Spleen (tissue), 7 donors: ENCODE data around the gene SV2B.

Source experiments
- CTCF ChIP-seq, 11 experiments: fragments of 200-600 bp in 7 of 11; fragments of 450-650 bp in 4 of 11; sonication (generic) in 4 of 11; IDR thresholded peaks in 8 of 11; conservative IDR thresholded peaks in 3 of 11; 1 replicate in 7 of 11; 2 replicates in 4 of 11; pipeline versions ENCODE4 v1.4.0 to v1.8.0; 2016 to 2021; ENCODE audit warnings: antibody characterized with exemption in 11 of 11, inconsistent platforms in 4 of 11, mild to moderate bottlenecking in 1 of 11
- POLR2A ChIP-seq, 3 donors: fragments of 450-650 bp; IDR thresholded peaks; one replicate each; pipeline ENCODE4 v1.5.1; 2017; ENCODE audit warnings: antibody characterized with exemption in 3 of 3, mild to moderate bottlenecking in 1 of 3
- POLR2AphosphoS5 ChIP-seq, 3 donors: sonication (generic); formaldehyde crosslinking; IDR thresholded peaks; one replicate each; pipeline ENCODE4 v1.5.1; 2017; ENCODE audit warnings: antibody characterized with exemption in 3 of 3
- donor health status: DM: no; HTN: no; CAD: no; lungs with moderate emphysema.
- donor health status: DM: no; HTN: no; CAD: no.
- donor health status: DM: no; HTN: no; CAD: no.

DNA sequence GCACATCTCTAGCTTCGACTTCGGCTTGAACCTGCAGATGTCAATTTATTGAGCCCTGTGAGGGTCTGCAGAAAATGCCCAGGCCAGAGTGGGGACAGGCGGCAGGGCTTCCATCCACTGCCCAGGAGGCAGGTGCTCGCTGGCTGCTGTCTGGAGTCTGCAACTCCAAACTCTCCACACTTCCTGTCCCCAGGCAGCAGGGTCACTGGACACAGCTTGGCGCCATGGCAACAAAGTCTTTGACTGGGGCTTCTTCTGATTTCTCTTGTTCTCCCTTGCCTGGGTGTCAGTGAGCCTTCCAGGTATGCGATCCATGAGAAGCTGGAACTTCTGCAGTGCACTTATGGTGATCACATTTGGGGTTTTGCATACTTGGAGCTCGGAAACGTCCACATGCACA lies 33.5 kb downstream of the SV2B start:
- TF ChIP-seq CTCF (IDR thresholded peaks at IDR 0.05 in 8 of 11, conservative IDR thresholded peaks at IDR 0.05 in 3 of 11) (no peak), POLR2A (IDR thresholded peaks at IDR 0.05) (no peak), POLR2AphosphoS5 (IDR thresholded peaks at IDR 0.05) (no peak)
